GM19328 (cell line): ENCODE results near the gene FBXL19.

Source experiments
- ATAC-seq: cut with Tn5 transposase; IDR thresholded peaks from one replicate; pipeline ENCODE4 v1.9.1; 2021; ENCODE audit warnings: mild to moderate bottlenecking, moderate library complexity; ENCODE audit not compliant: unreplicated experiment

The FBXL19 gene

GRCh38 chr16:30894540-30895368 is 28.6 kb upstream of the FBXL19 start:
- no peak for ATAC-seq

DNA sequence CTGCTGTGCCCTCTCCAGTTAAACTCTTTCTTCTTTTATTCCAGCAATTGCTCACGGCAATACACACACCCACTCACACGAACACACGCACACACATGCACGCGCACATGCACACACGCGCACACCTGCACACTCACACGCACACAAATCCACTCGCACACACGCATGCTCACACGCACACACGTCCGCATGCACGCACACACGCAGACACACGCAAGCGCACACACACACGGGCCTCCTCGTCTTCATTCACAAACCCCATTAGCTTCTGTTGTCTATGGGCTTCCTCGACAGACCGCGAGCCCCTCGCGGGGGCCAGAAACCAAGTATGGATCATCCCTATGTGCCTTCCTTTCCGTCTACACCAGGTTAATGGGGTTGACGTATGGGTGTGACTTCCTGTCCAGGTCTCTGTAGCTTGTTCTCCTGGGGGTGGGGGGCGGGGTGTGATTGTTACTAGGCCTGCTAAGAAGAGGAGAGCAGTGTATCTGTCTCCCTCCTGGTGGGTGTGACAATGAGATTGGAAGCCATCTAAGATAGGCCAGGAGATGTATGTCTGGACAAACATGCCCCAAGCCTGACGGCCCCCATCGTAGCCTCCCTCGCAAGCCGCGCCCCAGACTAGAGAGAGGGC is 27.6 kb upstream of the FBXL19 start:
- no peak for ATAC-seq

DNA sequence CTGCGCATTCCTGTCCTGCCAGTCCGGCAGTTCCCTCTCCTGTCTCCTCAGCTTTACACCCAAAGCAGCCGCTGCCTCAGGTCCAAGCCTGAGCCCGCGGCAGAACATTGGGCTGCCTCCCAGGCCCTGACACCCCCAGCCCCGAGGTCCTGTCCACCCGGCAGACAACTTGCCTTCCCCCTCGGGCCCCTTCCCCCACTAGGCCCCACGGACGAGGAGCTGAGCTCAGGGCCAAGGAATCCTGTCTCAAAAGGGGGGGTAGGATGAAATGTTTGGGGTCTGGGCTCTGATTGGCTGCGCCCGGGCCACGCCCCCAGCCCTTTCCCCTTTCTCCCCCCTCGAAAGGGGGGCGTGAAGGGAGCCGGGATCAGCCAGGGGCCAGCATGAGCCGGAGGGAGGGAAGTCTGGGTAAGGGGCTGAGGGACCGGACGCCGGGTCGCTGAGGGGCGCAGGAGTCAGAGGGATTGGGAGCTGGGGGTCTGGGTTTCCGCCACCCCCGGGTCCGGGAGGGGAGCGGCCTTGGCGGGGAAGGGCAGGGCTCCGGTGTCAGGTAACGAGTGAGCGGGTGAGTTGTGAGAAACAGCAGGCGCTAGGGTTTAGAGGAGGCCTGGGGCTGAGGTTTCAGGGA is 27.0 kb upstream of the FBXL19 start, which contains the start of gene CTF1:
Gene CTF1 (plus strand): TSS at position 354 of the 628 bp plus-strand sequence. CDS start 30 bp downstream, at position 384.
- no peak for ATAC-seq

GRCh38 chr16:30896889-30897733 is 26.3 kb upstream of the FBXL19 start:
- ATAC-seq = no peak

DNA sequence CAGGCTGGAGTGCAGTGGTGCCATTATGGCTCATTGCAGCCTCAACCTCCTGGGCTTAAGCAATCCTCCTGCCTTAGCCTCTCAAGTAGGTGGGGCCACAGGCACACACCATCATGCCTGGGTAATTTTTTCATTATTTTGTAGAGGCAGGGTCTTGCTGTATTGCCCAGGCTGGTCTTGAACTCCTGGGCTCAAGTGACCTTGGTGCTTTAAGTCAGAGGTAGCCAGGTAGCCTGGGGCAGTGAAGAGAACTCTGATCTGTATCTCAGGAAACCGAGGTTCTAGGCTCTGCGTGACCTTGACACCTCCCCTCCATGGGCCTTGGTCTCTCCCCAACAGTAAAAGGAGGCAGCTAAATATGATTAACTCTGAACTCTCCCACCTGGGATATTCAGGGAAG is 23.6 kb upstream of the FBXL19 start:
- no peak for ATAC-seq

DNA sequence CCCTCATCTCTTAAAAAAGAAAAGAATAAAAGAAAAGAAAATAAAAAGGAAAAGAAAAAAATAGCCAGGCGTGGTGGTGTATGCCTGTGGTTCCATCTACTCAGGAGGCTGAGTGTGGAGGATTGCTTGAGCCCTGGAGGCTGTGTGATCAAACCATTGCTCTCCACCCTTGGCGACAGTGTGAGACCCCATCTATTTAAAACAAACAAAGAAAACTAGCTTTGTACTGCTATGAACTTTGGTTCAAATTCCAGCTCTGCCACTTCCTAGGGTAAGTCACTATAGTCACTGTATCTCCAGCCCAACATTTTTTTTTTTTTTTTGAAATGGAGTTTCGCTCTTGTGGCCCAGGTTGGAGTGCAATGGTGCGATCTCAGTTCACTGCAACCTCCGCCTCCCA is 22.8 kb upstream of the FBXL19 start:
- no peak for ATAC-seq

DNA sequence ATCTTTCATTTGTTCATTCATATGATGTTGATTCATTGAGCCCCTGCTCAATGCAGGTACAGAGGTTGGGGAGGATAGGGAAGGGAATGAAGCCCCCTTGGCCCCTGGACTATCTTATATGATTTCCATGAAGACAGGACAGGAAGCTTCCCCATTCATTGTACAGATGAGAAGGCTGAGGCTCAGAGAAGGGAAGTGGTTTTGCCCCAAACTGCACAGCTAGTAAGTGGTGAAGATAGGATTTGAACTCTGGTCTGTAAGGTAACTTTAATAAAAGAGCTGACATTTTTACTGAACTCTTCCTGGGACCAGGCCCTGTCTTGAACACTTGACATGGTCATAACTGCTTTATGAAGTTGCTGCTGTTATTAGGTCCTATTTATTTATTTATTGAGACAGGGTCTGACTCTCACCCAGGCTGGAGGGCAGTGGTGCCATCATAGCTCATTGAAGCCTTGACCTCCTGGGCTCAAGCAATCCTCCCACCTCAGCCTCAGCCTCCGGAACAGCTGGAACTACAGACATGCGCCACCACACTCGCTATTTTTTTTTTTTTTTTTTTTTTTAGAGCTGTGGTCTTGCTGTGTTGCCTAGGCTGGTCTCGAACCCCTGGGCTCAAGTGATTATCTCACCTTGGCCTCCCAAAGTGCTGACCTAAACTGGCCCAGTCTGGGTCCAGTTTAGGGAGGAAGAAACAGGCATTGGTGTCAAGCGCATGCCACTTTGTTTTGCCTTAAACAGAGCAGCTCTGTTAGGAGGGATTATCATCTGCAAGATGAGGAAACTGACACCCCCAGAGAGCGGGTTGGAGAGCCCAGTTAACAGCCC is 22.0 kb upstream of the FBXL19 start:
- ATAC-seq = no peak

DNA sequence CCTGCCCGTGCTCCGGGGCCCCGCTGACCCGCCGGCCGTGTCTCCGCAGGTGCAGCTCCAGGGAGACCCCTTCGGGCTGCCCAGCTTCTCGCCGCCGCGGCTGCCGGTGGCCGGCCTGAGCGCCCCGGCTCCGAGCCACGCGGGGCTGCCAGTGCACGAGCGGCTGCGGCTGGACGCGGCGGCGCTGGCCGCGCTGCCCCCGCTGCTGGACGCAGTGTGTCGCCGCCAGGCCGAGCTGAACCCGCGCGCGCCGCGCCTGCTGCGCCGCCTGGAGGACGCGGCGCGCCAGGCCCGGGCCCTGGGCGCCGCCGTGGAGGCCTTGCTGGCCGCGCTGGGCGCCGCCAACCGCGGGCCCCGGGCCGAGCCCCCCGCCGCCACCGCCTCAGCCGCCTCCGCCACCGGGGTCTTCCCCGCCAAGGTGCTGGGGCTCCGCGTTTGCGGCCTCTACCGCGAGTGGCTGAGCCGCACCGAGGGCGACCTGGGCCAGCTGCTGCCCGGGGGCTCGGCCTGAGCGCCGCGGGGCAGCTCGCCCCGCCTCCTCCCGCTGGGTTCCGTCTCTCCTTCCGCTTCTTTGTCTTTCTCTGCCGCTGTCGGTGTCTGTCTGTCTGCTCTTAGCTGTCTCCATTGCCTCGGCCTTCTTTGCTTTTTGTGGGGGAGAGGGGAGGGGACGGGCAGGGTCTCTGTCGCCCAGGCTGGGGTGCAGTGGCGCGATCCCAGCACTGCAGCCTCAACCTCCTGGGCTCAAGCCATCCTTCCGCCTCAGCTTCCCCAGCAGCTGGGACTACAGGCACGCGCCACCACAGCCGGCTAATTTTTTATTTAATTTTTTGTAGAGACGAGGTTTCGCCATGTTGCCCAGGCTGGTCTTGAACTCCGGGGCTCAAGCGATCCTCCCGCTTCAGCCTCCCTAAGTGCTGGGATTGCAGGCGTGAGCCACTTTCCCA is 21.1 kb upstream of the FBXL19 start:
- peak; percentile 54 for ATAC-seq

DNA sequence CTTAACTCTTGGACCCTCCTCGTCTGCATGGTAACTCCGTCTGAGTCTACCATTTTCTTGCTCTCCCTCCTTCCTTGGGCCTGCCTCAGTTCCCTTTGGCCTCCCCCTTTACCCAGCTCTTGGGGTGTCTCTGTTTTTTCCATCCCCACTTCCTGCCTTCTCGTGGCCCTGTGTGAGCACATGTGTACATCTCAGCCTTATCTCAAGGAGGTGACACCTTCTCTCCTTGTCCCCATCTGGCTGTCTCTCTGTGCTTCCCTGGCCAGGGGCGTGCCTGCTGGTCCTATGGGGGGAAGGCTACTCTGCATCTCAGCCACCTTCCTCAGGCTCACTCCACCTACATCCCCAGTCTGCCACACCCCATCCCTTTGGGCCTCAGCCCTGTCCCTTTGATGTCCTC is 20.4 kb upstream of the FBXL19 start:
- ATAC-seq = no peak

DNA sequence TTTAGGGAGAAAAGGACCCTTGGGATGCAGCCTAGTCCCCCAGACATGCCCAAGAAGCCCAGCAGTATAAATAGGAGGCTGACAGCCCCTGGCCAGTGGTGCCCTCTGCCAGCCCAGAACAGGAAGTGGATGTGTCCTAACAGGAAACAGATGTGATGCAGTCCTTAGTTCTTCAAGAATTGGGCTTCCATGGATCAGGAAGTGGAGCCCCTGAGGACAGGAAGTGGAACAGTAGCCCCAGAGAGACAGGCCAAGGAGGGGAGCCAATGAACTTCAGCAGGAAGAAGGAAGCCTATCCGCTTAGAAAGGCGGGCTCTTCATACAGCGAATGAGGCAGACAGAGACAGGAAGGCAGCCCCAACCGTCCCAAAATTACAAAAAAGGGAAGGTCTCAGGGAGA is 19.8 kb upstream of the FBXL19 start:
- no peak for ATAC-seq

GRCh38 chr16:30904114-30904780 is 19.1 kb upstream of the FBXL19 start:
- no peak for ATAC-seq

- ATAC-seq = no peak
Observed at GRCh38 chr16:30907064-30907463, 16.3 kb upstream of the FBXL19 start.

- no peak for ATAC-seq
Observed at GRCh38 chr16:30910427-30911029, 12.8 kb upstream of the FBXL19 start.

DNA sequence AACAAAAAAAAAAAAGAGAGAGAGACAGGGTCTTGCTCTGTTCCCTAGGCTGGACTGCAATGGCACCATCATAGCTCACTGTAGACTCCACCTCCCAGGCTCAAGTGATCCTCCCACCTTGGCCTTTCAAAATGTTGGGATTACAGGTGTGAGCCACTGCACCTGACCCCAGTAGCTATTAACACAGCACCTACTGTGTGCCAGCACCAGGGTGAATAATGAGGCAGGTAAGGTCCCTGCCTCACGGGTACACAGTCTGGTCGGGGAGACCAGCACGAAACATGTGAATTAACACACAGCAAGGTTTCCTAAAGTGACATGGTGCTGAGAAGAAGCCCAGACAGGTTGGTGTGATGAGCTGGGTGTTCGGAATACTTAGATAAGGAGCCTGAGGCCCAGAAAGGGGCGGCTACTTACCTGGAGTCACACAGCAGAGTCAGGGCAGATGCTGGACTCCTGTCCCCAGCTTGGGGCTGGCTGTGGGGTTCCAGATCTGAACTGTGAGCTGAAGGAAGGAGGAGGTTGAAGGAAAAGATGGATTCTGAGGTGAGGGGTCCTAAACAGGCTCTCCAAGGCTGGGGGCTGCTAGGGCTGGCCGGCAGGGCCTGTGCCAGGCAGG is 10.5 kb upstream of the FBXL19 start:
- no peak for ATAC-seq

DNA sequence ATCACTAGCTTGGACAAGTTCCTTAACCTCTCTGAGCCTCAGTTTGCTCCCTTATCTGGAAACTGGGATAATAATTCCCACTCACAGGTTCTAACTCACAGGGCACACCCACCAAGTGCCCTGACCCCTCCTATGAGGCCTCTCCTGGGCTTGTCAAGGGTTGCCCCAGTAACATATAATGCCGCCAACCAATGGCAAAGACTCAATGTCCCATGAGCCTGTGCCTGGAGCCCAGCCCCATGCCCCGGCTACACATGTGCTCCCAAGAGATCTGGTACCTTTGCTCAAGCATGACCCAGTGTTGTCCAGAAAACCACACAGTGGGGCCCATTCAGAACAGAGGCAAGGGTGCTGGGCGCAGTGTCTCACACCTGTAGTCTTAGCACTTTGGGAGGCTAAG is 8.5 kb upstream of the FBXL19 start:
- ATAC-seq = no peak

DNA sequence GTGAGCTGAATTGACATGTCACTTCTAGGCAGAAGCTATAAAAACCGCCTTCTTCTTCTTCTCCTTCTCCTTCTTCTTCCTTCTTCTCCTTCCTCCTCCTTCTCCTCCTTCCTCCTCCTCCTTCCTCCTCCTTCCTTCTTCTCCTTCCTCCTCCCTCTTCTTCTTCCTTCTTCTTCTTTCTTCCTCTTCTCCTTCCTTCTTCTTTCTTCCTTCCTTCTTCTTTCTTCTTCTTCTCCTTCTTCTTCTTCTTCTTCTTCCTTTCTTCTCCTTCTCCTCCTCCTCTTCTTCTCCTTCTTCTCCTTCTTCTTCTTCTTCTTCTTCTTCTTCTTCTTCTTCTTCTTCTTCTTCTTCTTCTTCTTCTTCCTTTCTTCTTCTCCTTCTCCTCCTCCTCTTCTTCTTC is 4.8 kb upstream of the FBXL19 start:
- no peak for ATAC-seq

GRCh38 chr16:30920891-30921290 is 2.5 kb upstream of the FBXL19 start:
- no peak for ATAC-seq

- no peak for ATAC-seq
Observed at GRCh38 chr16:30921459-30921747, 2.0 kb upstream of the FBXL19 start.
